Fibroblast of mammary gland (primary cell): ENCODE data around the gene TOR4A.

Experiments
- DNase-seq: peaks from one replicate; pipeline ENCODE4 v3.0.0-alpha.2; 2010; ENCODE audit warnings: low read depth
- H3K4me3 ChIP-seq: 2 replicates; pipeline ENCODE4 v1.5.1; 2011; ENCODE audit warnings: low read depth, mild to moderate bottlenecking, low read length, moderate library complexity; ENCODE audit not compliant: control insufficient read depth
- TF ChIP-seq, protein P1 (sequence below): conservative IDR thresholded peaks from 2 replicates; pipeline ENCODE4 v1.5.1; 2011; ENCODE audit warnings: low read depth, low read length, inconsistent platforms; ENCODE audit not compliant: control insufficient read depth, insufficient read depth

TOR4A gene

GRCh38 chr9:137313956-137314560 lies 36.5 kb downstream of the TOR4A start:
- no peak overlapping the region for H3K4me3 ChIP-seq
- no peak for DNase-seq
- TF ChIP-seq, protein P1, sequence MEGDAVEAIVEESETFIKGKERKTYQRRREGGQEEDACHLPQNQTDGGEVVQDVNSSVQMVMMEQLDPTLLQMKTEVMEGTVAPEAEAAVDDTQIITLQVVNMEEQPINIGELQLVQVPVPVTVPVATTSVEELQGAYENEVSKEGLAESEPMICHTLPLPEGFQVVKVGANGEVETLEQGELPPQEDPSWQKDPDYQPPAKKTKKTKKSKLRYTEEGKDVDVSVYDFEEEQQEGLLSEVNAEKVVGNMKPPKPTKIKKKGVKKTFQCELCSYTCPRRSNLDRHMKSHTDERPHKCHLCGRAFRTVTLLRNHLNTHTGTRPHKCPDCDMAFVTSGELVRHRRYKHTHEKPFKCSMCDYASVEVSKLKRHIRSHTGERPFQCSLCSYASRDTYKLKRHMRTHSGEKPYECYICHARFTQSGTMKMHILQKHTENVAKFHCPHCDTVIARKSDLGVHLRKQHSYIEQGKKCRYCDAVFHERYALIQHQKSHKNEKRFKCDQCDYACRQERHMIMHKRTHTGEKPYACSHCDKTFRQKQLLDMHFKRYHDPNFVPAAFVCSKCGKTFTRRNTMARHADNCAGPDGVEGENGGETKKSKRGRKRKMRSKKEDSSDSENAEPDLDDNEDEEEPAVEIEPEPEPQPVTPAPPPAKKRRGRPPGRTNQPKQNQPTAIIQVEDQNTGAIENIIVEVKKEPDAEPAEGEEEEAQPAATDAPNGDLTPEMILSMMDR = no peak

DNA sequence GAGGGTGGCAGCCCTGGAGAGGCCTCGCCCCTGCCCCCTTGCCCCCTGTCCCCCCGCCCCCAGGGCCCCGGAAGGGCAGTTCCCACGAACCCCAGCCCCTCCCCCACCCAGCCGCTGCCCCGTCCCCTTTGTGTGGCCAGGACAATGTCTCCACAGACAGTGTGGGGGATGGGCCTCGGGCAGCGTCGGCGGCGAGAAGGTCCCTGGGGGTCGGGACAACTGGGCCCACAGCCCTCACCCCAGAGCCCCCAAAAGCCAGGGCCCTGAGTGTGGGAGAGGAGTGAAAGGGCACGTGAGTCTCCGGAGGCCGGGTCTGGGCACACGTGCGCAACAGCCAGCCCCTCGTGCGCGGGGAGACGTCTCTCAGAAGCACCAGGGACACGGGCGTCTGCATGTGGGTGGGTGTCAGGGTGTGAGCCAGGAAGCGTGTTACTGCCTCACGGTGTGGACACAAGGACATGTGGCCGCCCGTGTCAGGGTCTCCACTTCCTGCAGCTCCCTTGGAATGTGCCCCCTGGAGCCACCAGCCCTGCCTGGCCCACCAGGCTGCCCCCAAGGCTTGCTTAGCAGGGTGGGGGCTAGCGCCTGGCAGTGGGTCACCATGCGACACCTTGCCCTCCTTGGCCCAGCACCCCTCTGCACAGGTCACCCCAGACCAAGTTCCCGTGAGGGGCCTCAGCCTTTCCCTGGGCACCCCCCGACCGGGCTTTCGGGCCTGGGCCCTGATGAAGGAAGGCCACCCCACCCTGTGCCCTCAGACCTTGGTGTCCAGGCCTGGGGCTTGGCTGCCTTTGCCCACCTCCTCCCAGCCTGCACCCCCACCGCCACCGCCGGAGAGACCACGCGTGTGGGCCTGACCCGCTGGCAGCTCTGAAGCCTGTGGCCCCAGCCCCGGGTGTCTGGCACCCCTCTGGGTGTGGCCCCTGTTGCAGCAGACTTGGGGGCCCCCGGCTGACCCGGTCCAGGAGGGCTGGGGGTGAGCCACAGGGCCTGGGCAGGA lies 37.3 kb downstream of the TOR4A start:
- DNase-seq = no peak
- H3K4me3 ChIP-seq = no peak overlapping the region
- TF ChIP-seq, protein P1 = no peak

GRCh38 chr9:137315581-137316011 lies 38.1 kb downstream of the TOR4A start:
- no peak for DNase-seq
- no peak overlapping the region for H3K4me3 ChIP-seq
- TF ChIP-seq, protein P1 = no peak

GRCh38 chr9:137316012-137316981 lies 38.8 kb downstream of the TOR4A start:
- peak; percentile 34 for DNase-seq
- H3K4me3 ChIP-seq = no peak overlapping the region
- TF ChIP-seq, protein P1 = no peak

- no peak overlapping the region for H3K4me3 ChIP-seq
- TF ChIP-seq, protein P1 = no peak
- DNase-seq = no peak
These were observed 39.6 kb downstream of the TOR4A start for GRCh38 chr9:137317021-137317717.
